Panc1 (cell line): ENCODE data around the gene KIAA0586. TPM values are rescaled to one million over a fixed set of nuclear protein-coding genes. Genes with fewer than 3 reads are reported as not detected.

Experiments
- ATAC-seq: fragments of 200-7000 bp; cut with Tn5 transposase; 2 replicates; pipeline ENCODE4 v1.9.1; 2020; ENCODE audit warnings: mild to moderate bottlenecking, moderate library complexity
- BruUV-seq: library from RNA; stranded (reverse); fragments of 400-500 nt; replicated peaks from 2 replicates; lab custom pipeline; 2021; lab: Mats Ljungman, UMichigan
- CTCF ChIA-PET: fragments of 300-600 bp; sonication (Branson Sonifier 250); formaldehyde crosslinking; loops from one replicate; lab custom pipeline; 2022; ENCODE audit warnings: antibody characterized with exemption; lab: Charles Lee
- POLR2A ChIA-PET: fragments of 300-600 bp; sonication (Branson Sonifier 250); formaldehyde crosslinking; loops from one replicate; lab custom pipeline; 2022; ENCODE audit warnings: antibody characterized with exemption; lab: Charles Lee
- DNase-seq: peaks from one replicate; pipeline ENCODE4 v3.0.0-alpha.2; 2010; ENCODE audit warnings: low read depth, low spot score
- H3K27ac ChIP-seq: 2 replicates; pipeline ENCODE4 v1.5.1; 2011; ENCODE audit warnings: mild to moderate bottlenecking, low read length, inconsistent platforms
- H3K27me3 ChIP-seq: fragments of 200-500 bp; sonication (Bioruptor generic); 2 replicates; pipeline ENCODE4 v1.6.0; 2014; ENCODE audit warnings: low read length, inconsistent platforms; ENCODE audit not compliant: control insufficient read depth, insufficient read depth
- H3K36me3 ChIP-seq: fragments of 200-500 bp; sonication (Bioruptor generic); 2 replicates; pipeline ENCODE4 v1.5.1; 2014; ENCODE audit warnings: inconsistent platforms, mild to moderate bottlenecking, low read length, moderate library complexity; ENCODE audit not compliant: control insufficient read depth, insufficient read depth
- H3K4me1 ChIP-seq: 2 replicates; pipeline ENCODE4 v1.5.1; 2011; ENCODE audit warnings: inconsistent platforms, mild to moderate bottlenecking, low read length, moderate library complexity; ENCODE audit not compliant: control insufficient read depth, insufficient read depth
- H3K4me3 ChIP-seq, 2 experiments: 2 replicates each; pipeline ENCODE4 v1.5.1; 2011 to 2012; ENCODE audit warnings: low read depth in 2 of 2, low read length in 2 of 2, mild to moderate bottlenecking in 2 of 2, inconsistent platforms in 1 of 2, moderate library complexity in 1 of 2
- H3K9me3 ChIP-seq: fragments of 200-500 bp; sonication (Bioruptor generic); 2 replicates; pipeline ENCODE4 v1.5.1; 2014; ENCODE audit warnings: low read depth, mild to moderate bottlenecking, inconsistent platforms, low read length, moderate library complexity; ENCODE audit not compliant: control insufficient read depth, insufficient read depth
- CTCF ChIP-seq: fragments of 450-650 bp; IDR thresholded peaks from 2 replicates; pipeline ENCODE4 v1.5.1; 2017; ENCODE audit warnings: mild to moderate bottlenecking
- POLR2AphosphoS5 ChIP-seq: IDR thresholded peaks from 2 replicates; pipeline ENCODE4 v1.6.1; 2012; ENCODE audit warnings: mild to moderate bottlenecking, low read depth, low read length, moderate library complexity
- REST ChIP-seq, 2 experiments: IDR thresholded peaks; 2 replicates each; pipeline ENCODE4 v1.6.1; 2011 to 2012; ENCODE audit warnings: low read depth in 2 of 2, control low read depth in 1 of 2, low read length in 1 of 2, mild to moderate bottlenecking in 1 of 2, moderate library complexity in 1 of 2; ENCODE audit not compliant: insufficient read depth in 1 of 2
- SIN3A ChIP-seq: IDR thresholded peaks from 2 replicates; pipeline ENCODE4 v1.6.1; 2012; ENCODE audit warnings: low read depth, mild to moderate bottlenecking, low read length, moderate library complexity, borderline replicate concordance; ENCODE audit not compliant: insufficient read depth
- TCF7L2 ChIP-seq: IDR thresholded peaks from 2 replicates; pipeline ENCODE4 v1.6.1; 2011; ENCODE audit warnings: mild to moderate bottlenecking, low read depth, low read length, inconsistent platforms
- in situ Hi-C: cut with HindIII; loops from 2 replicates; pipeline ENCODE4 v1.10.0; 2016; ENCODE audit warnings: low sequenced_read_pairs, low pct_unique_long_range_greater_than_20kb
- intact Hi-C: fragments of 100-400 bp; cut with micrococcal nuclease; formaldehyde crosslinking; loops from one replicate; pipeline ENCODE4 v1.10.0; 2022; ENCODE audit not compliant: unreplicated experiment
- total RNA-seq: library from RNA; stranded (reverse); gene quantifications from one replicate; pipeline ENCODE4 v1.2.1, GENCODE V29; 2021; ENCODE audit not compliant: unreplicated experiment

KIAA0586 gene
- total RNA-seq, 1 experiment from 2014 or later, result 14.7 TPM

- ChIA-PET POLR2A (no interaction called here), CTCF (no interaction called here)
- TF ChIP-seq POLR2AphosphoS5 (no peak), REST (IDR thresholded peaks at IDR 0.05; ENCODE audit: insufficient read depth in 1 of 2, low read depth in 2 of 2, low read length in 1 of 2) (no peak), TCF7L2 (no peak), CTCF (no peak), SIN3A (no peak)
- Histone ChIP-seq H3K4me1 (no peaks in the 10 kb centered on the region), H3K9me3 (no peaks in the 10 kb centered on the region), H3K36me3 (peaks cover 4% of the 10 kb centered on the region; the same call in 1 of the 2 replicates), H3K4me3 (no peak overlapping the region), H3K27ac (no peak overlapping the region), H3K27me3 (no peaks in the 10 kb centered on the region)
- DNase-seq (no peak), ATAC-seq (no peak)
- no TSS peak for BruUV-seq
- in situ Hi-C loops, result no loop called here
- intact Hi-C loops, result no loop called here
Observed at GRCh38 chr14:58444627-58445026, 17.1 kb downstream of the KIAA0586 start.

GRCh38 chr14:58455593-58456265, 28.2 kb downstream of the KIAA0586 start:
- H3K4me1 ChIP-seq, result peaks cover 16% of the 10 kb centered on the region
- BruUV-seq, result no TSS peak
- in situ Hi-C loops (no loop called here), intact Hi-C loops (no loop called here)
- H3K27me3 ChIP-seq, result no peaks in the 10 kb centered on the region
- ChIA-PET CTCF (no interaction called here), POLR2A (no interaction called here)
- H3K4me3 ChIP-seq, result peak overlapping the region in 1 of 2 experiments; percentile 43; a peak in 2 of 4 replicates
- ATAC-seq (peak; percentile 99), DNase-seq (peak; percentile 76)
- H3K9me3 ChIP-seq, result no peaks in the 10 kb centered on the region
- no peaks in the 10 kb centered on the region; the same call in 1 of the 2 replicates for H3K36me3 ChIP-seq
- no peak for TF ChIP-seq TCF7L2
- no peak for TF ChIP-seq CTCF
- TF ChIP-seq SIN3A, result no peak
- TF ChIP-seq REST (IDR thresholded peaks at IDR 0.05; ENCODE audit: insufficient read depth in 1 of 2, low read depth in 2 of 2, low read length in 1 of 2), result no peak
- no peak for TF ChIP-seq POLR2AphosphoS5
- H3K27ac ChIP-seq, result peak overlapping the region; percentile 86
